Pancreas (tissue), 10 donors: Measurements from ENCODE around the gene FARS2. TPM values are rescaled to one million over a fixed set of nuclear protein-coding genes. Genes with fewer than 3 reads are reported as not detected.

Source experiments
- ATAC-seq, 4 donors: fragments of 200-7000 bp; cut with Tn5 transposase; one replicate each; pipeline versions ENCODE4 v1.8.0 to v1.9.1; 2020; ENCODE audit warnings: mild to moderate bottlenecking in 4 of 4, moderate library complexity in 4 of 4
- DNase-seq, 6 donors: peaks; one replicate each; pipeline ENCODE4 v3.0.0-alpha.2; 2020
- FAIRE-seq: peaks from 2 replicates; lab custom pipeline; 2012; peaks lifted over from hg19 to GRCh38; lab: Jason Lieb, UNC
- H3K27ac ChIP-seq, 4 donors: fragments of 200-600 bp; sonication (generic); 1 replicate in 3 of 4; 2 replicates in 1 of 4; pipeline versions ENCODE4 v1.5.0 to v1.8.0; 2020
- H3K27me3 ChIP-seq, 4 donors: fragments of 200-600 bp; one replicate each; pipeline ENCODE4 v1.8.0; 2021
- H3K36me3 ChIP-seq, 3 donors: fragments of 200-600 bp; sonication (generic) in 1 of 3; one replicate each; pipeline versions ENCODE4 v1.5.0 to v1.8.0; 2020 to 2021
- H3K4me1 ChIP-seq, 3 donors: fragments of 200-600 bp; one replicate each; pipeline ENCODE4 v1.8.0; 2021
- H3K4me3 ChIP-seq, 4 donors: fragments of 200-600 bp; sonication (generic) in 2 of 4; one replicate each; pipeline versions ENCODE4 v1.5.0 to v1.8.0; 2020 to 2021
- H3K9me3 ChIP-seq, 4 donors: fragments of 200-600 bp; one replicate each; pipeline ENCODE4 v1.8.0; 2021
- CTCF ChIP-seq, 4 donors: fragments of 200-600 bp; sonication (generic) in 3 of 4; IDR thresholded peaks; one replicate each; pipeline versions ENCODE4 v1.5.0 to v1.8.0; 2021; ENCODE audit warnings: antibody characterized with exemption in 4 of 4
- WGBS, 2 donors: extraction: QIAGEN DNeasy Blood & Tissue Kit; methylation state at CpG; one replicate each; pipeline ENCODE4 v1.1.7; 2013; 5-methylcytosine and 5-hydroxymethylcytosine counted together
- intact Hi-C, 3 donors: fragments of 100-400 bp; cut with DNase I; formaldehyde crosslinking; loops; one replicate each; pipeline versions ENCODE4 v1.11.1 to v1.14.2; 2022
- polyA plus RNA-seq, 2 donors: library from polyadenylated mRNA; stranded (reverse); fragments of 200-250 nt; gene quantifications; one replicate each; pipeline ENCODE4 v1.2.3, GENCODE V29; 2013
- total RNA-seq, 6 donors: library from RNA; stranded (reverse); fragmentation: NEBNext Ultra II Directional in 4 of 6; extraction: Animal tissue kit (Norgen Biotek cat#: 25700) in 4 of 6; gene quantifications; one replicate each; pipeline versions ENCODE4 v1.2.1 to v1.2.4, GENCODE V29; 2021 to 2023
- donor health status: healthy with polysubstance abuse.
- donor health status: DM: no; HTN: no; CAD: no; lungs with moderate emphysema.
- donor health status: DM: no; HTN: no; CAD: no.
- donor health status: control.
- donor health status: control.
- donor health status: Bipolar disorder and iron deficiency.
- donor health status: DM: yes; HTN: yes; CAD: no.
- donor health status: DM: no; HTN: no; CAD: no.
- donor health status: DM: no; HTN: no; CAD: no.
- donor health status: DM: yes; HTN: yes; CAD: no.

FARS2 gene
- total and polyA plus RNA-seq, 8 donors: 4.1 to 10.3 (median 7.5) TPM

GRCh38 chr6:5671601-5672559, 410.6 kb downstream of the FARS2 start:
- Histone ChIP-seq H3K27ac (no peak overlapping the region), H3K36me3 (no peaks in the 10 kb centered on the region), H3K4me3 (no peak overlapping the region), H3K27me3 (no peaks in the 10 kb centered on the region), H3K4me1 (no peaks in the 10 kb centered on the region), H3K9me3 (no peaks in the 10 kb centered on the region)
- WGBS, 2 donors: 91 to 93% methylated on average over 22 of the region's 22 CpGs
- ATAC-seq: peak in 1 of 4 donors; percentile 25
- intact Hi-C loops: no loop called here
- DNase-seq: no peak
- TF ChIP-seq CTCF (IDR thresholded peaks at IDR 0.05): no peak
- FAIRE-seq: no peak

GRCh38 chr6:5672581-5673011, 411.3 kb downstream of the FARS2 start:
- peak in 3 of 4 donors; percentile 52 to 68 (median 55) for ATAC-seq
- no peaks in the 10 kb centered on the region for H3K4me1 ChIP-seq
- H3K27me3 ChIP-seq: no peaks in the 10 kb centered on the region
- WGBS, 2 donors: 86 to 89% methylated on average over 3 of the region's 3 CpGs
- no peaks in the 10 kb centered on the region for H3K36me3 ChIP-seq
- no peak overlapping the region for H3K27ac ChIP-seq
- no peak for FAIRE-seq
- DNase-seq: no peak
- no peak for TF ChIP-seq CTCF (IDR thresholded peaks at IDR 0.05)
- intact Hi-C loops: no loop called here
- no peaks in the 10 kb centered on the region for H3K9me3 ChIP-seq
- no peak overlapping the region for H3K4me3 ChIP-seq

- no peaks in the 10 kb centered on the region for H3K36me3 ChIP-seq
- H3K4me3 ChIP-seq: no peak overlapping the region
- WGBS, 2 donors: 92 to 95% methylated on average over 13 of the region's 13 CpGs
- no peaks in the 10 kb centered on the region for H3K4me1 ChIP-seq
- H3K27me3 ChIP-seq: no peaks in the 10 kb centered on the region
- FAIRE-seq (no peak), ATAC-seq (no peak), DNase-seq (no peak)
- intact Hi-C loops: no loop called here
- no peaks in the 10 kb centered on the region for H3K9me3 ChIP-seq
- no peak for TF ChIP-seq CTCF (IDR thresholded peaks at IDR 0.05)
- no peak overlapping the region for H3K27ac ChIP-seq
Observed at GRCh38 chr6:5673019-5673790, 411.9 kb downstream of the FARS2 start.

DNA sequence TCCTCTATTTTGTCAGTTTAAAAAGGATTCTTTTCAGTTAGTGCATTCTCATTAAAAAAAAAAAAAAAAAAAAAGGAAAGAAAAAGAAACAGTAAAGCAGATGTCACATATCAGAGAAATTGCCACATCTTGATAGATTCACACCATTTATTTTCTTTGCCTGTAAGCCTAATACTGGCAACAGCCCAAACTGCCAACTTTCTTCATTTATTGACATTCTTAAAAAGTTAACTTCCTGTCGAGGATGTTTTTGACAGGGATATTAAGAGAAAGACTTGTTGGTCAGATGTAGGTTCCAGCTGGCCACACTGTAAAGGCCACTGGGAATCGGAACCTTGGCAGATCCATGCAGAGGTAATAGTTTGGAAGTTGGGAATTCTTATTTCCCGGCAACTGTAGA, 412.8 kb downstream of the FARS2 start:
- FAIRE-seq: no peak

More for the DNA sequence above, 412.8 kb downstream of the FARS2 start:
- intact Hi-C loops: no loop called here
- no peaks in the 10 kb centered on the region for H3K9me3 ChIP-seq
- H3K4me3 ChIP-seq: no peak overlapping the region
- ATAC-seq (no peak), DNase-seq (no peak)
- no peak for TF ChIP-seq CTCF (IDR thresholded peaks at IDR 0.05)
- no peaks in the 10 kb centered on the region for H3K36me3 ChIP-seq
- WGBS, 2 donors: 70 to 74% methylated on average over 3 of the region's 3 CpGs
- H3K27me3 ChIP-seq: no peaks in the 10 kb centered on the region
- H3K27ac ChIP-seq: no peak overlapping the region
- H3K4me1 ChIP-seq: no peaks in the 10 kb centered on the region
